Measurements from ENCODE around the gene CAPRIN2.

The CAPRIN2 gene

DNA sequence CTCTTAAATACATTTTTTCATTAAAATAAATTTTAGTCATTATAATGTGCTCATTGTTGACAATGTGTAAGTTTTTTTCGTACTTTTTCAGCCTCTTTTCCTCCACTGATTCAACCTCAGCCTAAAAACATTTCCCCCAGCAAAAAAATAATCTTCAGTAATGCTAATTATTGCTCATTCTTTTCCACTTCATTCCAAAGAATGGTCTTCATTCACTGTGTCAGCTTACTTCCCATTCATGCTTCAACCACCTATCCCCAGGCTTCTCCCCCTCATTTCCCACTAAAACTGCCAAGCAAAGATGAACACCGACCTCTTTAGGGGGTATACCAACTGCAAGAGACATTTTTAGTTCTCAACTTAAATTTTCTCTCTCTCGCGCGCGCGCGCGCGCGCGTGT is 56.4 kb downstream of the CAPRIN2 start:
- no peak for DNase-seq

DNA sequence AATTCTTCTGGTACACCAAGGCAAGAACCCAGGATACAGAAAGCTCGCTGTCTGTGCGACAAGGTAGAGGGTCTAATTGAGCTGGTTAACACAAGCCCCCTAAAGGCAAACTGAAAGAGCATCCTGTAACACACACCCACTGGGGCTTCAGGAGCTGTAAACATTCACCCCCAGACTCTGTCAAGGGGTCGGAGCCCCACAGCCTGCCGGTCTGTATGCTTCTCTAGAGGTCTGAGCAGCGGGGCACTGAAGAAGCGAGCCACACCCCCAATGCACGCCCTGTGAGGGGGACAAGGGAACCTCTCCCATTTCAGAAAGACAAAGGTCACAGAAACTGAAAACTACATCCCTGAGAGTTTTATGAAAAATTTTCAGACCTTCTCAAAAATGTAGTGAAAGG is 57.8 kb downstream of the CAPRIN2 start:
- no peak for DNase-seq

DNA sequence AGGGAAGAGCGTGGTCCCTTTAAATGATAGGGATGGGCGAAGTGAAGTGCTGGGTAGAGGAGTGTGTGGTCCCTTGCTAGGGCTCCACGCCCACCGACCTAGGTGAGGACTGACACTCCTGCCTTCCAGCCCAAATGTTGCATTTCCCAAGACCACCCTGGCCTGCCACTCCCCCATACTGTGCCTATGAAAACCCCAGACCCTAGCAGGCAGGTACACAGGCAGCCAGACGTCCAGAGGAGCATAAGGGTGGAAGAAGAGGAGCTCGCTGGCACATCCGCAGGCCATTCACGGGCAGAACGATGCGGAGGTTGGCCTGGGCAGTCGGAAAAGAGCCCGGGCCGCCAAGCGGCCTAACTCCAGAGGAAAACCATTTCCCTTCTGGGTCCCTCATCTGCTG is 58.3 kb downstream of the CAPRIN2 start:
- DNase-seq, result no peak

DNA sequence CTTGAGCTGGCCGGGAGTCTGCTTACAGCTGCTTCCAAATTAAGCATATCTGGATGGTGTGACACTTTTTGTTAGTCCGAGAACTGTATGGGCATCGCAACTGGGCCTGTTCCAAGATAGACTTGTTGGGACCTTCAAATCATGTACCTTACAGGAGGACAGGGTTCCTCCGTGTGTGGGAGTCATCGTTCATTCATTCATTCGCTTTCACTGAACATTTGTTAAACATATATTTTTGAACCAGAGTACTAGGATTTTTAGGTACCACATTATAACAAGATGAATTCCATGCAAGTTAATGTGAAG is 58.7 kb downstream of the CAPRIN2 start:
- no peak for DNase-seq

DNA sequence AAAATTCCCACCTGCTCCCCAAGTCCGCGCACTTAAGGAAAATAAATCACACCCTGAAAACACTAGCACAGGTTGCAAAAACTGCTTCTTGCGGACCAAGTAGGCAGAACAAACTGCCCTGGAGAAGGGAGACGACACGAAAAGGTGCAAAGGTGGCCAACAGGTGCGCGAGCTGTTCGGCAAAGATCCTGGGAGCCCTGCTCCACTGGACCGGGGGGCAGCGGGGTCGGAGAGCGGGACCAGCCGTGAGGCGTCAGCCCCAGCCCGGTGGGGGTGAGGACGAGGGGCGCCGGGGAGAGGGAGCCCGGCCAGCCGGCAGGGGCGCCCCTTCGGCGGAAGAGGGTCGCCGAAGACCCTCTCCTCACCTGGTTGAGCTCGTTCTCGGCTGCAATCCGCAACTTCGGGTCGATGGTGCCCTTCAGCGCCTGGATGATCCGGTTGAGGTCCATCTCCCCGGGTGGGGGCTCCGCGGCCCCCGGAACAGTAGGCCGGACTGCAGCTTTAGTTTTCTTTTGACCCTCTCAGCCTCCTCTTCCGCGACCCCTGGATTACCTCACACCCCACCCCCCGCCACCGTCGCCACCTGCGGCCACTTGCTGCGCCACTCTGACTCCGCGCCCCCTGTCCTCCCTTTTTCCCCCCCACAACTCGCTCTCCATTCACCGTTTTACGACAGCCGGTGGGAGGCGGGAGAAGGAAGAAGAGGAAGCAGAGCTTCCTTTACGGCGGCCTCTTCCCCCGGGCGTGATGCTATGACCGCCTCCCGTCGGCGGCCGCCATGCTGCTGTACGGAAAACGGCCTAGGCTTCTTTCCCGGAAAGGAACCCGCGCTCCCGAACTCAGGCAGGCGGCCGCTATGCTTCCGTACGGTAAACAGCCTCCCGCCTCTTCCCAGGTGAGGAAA is 59.3 kb downstream of the CAPRIN2 start, which contains the start of gene IPO8:
IPO8 (minus strand) TSS at position 671 of the 904 bp plus-strand sequence; CDS start at position 449, 222 bp downstream.
- peak; percentile 92 for DNase-seq

DNA sequence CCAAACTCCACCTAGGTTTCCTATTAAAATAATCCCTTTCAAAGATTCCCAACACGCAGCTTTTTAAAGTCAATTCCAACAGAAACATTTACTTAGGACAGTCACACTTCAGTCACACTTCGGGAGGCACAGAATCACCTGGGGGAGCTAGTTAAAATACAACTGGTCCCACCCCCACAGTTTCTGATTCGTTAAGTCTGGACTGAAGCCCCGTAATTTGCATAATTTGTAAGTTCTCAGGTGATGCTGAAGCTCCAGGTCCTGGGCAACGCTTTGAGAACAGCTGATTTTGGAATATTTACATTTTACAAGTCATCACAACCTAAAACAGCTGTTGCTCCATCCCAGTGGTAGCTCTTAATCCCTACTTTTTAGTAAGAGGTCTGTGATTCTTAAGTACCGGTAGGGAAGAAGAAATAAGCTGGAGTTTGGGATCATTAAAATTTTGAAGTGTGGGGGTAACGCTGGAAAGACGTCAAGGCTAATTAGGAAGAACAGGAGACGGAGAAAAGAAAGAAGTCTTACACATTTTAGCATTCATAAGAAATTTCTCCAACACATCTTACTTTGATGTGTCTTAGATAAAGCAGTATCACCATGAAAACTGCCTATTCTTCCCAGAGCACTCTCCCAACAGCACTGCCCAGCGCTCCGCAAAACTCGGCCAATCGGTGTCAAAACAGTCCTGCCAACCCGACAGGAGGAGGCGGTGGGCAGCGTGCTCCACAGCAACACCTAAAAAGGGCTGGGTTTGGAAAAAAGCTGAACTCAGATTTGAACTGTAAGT is 60.1 kb downstream of the CAPRIN2 start:
- peak; percentile 44 for DNase-seq

DNA sequence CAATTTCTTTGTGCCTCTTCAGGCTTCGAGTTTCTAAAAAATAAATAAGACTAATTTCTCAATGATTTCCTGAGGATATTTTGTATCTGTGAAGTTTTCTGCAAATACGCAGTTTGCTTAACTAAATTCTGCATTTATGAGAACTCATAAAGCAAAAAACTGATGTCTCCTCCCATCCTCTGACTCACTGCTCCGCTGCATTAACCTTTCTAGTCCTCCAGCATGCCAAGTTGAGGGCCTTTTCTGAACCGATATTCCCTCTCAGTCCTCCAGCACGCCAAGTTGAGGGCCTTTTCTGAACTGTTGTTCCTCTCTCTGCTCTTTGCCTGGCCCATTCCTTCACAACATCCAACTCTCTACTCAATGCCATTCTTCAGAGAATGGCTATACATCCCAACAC is 62.3 kb downstream of the CAPRIN2 start:
- no peak for DNase-seq

DNA sequence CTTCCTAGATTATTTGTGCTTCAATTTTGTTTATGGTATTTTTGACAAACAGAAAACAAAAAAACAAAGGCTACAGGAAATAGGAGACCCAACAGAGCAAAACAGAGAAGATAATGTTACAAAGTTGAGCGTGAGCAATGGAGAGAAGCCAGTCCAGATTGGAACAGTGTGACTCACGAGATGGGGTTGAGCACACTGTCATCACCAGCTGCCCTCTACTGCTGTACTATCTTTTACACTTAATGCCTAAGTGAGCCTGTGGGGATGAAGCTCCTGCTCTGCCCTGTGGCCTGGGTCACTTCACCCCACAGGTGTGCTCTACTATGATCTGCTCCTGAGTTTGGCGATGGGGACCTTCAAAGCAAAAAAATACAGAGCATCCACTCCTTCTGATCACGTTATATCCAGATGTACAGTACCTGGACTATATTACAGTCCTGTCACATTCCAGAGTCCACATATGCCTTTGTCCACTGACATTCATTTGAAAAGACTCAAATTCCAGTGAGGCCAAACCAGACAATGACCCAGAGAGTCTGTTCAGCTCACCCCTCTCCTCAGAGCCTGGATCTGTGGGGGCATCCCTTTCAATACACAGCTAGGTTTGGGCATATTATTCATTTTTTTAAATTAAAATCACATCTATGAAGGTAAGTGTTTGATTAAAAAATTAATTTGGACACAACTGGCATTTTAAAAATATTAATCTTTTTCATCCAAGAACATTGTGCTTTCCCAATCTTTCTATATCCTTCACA is 63.5 kb downstream of the CAPRIN2 start:
- DNase-seq, result no peak

DNA sequence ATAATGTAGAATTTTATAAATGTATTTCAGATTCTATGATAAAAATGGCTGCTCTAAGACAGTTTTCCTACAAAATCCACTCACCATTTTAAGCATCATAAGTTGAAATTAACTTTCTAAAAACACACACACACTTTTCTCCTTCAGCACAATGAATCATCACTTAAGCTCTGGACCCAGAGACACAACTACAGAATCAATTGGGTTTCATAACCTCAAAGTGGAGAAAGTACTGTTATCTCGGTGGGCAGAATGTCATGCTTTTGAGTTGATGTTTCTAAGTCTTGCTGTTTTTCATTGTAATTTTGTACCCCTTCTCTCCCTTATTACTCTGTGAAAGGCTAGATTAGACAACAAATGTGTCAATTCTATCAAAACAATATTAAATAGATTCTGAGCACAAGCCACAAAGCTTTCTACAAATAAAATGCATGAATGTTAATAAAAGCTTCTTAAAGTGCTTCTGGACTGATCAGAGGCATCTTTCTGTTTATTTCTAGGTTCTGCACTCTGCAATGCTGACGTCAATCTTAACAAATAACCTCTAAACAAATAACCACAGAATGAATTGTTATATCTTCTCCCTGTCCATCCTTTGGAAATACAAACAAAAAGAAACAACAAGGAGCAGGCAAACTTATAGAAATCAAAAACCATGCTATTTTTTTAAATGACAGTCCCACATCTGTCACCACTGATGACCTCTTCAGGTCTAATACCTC is 67.3 kb downstream of the CAPRIN2 start:
- DNase-seq, result no peak

DNA sequence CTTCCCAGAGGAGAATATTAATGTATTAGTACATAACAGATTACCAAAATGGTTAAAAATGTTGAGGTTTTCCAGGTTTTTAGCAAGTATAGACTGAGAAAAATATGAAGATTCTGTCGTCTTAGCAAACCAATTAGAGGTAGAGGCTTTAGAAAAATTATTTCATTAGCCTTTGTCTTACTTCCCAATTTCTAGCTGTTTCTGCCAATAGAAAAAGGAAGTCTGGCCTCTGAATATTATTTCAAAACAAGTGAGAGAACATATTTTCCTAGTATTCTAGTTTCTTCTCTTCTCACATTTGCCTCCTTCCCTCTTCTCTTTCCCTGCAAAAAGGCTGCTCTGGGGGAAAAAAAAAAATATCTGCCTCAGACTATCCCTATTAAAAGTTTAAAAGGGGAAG is 75.5 kb downstream of the CAPRIN2 start:
- DNase-seq, result no peak

DNA sequence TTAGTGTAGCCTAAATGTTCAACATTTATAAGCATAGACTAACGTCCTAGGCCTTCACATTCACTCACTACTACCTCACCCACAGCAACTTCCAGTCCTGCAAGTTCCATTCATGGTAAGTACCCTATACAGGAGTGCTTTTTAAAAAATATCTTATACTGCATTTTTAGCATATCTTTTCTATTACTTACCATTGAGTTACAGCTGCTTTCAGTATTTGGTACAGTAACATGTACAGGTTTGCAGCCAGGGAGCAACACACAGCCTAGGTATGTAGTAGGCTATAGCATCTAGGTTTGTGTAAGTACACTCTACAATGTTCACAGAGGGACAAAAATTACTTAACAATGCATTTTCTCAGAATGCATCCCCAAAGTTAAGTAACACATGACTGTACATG is 76.5 kb downstream of the CAPRIN2 start:
- DNase-seq, result no peak

DNA sequence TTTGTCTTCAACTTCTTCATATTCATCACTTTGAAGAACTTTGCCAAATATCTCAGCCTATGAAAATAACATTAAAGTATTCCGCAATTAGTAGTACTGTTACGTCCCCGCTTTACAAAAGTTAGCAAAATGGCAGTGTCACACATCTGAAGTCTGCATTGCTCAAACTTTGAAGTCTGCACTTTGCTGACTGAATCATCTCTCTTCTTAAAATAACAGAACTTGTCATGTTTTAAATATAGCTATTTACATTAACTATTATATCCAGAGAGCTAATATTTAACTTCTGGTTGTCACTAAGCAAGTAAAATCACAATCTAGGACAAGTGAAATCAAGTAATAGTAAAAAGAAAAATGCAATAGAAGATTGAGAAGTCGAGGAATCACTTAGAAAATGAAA is 93.5 kb downstream of the CAPRIN2 start:
- no peak for DNase-seq

Data from midbrain (tissue), 1 donor.